ENCODE data around the gene CAD.

DNA sequence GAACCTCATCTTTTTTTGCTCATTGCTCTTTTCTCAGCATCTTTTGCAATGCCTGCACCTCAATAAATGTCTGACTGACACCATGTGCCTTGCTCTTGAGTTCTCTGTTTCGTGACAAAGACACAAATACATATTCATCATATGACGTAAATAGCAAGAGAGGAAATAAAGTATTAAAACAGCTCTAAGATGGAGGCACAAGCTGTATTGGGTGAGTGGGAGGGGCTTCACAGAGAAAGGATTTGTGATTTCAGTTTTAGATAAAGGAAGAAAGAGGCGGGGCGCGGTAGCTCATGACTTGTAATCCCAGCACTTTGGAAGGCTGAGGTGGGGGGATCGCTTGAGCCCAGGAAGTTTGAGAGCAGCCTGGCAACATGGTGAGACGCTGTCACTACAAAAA lies 2.9 kb downstream of the CAD start:
- TF ChIP-seq, protein P1, sequence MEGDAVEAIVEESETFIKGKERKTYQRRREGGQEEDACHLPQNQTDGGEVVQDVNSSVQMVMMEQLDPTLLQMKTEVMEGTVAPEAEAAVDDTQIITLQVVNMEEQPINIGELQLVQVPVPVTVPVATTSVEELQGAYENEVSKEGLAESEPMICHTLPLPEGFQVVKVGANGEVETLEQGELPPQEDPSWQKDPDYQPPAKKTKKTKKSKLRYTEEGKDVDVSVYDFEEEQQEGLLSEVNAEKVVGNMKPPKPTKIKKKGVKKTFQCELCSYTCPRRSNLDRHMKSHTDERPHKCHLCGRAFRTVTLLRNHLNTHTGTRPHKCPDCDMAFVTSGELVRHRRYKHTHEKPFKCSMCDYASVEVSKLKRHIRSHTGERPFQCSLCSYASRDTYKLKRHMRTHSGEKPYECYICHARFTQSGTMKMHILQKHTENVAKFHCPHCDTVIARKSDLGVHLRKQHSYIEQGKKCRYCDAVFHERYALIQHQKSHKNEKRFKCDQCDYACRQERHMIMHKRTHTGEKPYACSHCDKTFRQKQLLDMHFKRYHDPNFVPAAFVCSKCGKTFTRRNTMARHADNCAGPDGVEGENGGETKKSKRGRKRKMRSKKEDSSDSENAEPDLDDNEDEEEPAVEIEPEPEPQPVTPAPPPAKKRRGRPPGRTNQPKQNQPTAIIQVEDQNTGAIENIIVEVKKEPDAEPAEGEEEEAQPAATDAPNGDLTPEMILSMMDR (conservative IDR thresholded peaks at IDR 0.05; ENCODE audit: low read length) = no peak
- TF ChIP-seq EZH2phosphoT487 (IDR thresholded peaks at IDR 0.05; ENCODE audit: borderline replicate concordance, low read depth, low read length) = no peak

All from OCI-LY7 (cell line).